DLD1 (cell line): Measurements from ENCODE around the gene VCL.
"Not testable (repeated sequence)": the region's sequence is repeated elsewhere in the genome, so short reads cannot be mapped to it uniquely, and the experiment has no call there.

Experiments used
- in situ Hi-C: cut with HindIII; loops from 2 replicates; pipeline ENCODE4 v1.10.0; 2017; ENCODE audit warnings: low sequenced_read_pairs

Gene VCL

DNA sequence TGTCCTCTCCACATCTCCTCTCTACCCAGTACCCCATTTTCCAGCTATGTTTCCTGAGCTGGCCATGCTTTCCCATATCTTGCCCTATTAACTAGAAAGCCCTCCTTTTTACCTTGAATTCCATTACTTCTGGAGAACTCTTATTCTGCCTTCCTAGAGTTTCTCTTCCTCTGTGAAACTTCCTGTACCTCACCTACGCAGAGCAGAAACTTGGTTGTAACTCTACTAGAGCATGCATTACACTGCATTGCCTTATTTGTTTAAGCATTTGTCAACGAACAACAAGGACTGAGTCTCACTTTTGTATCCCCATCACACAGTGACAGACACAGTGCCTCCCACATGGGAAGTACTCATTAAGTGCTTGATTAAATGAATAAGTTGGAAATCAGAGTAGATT lies 36.4 kb downstream of the VCL start:
- in situ Hi-C loops = no loop called here

DNA sequence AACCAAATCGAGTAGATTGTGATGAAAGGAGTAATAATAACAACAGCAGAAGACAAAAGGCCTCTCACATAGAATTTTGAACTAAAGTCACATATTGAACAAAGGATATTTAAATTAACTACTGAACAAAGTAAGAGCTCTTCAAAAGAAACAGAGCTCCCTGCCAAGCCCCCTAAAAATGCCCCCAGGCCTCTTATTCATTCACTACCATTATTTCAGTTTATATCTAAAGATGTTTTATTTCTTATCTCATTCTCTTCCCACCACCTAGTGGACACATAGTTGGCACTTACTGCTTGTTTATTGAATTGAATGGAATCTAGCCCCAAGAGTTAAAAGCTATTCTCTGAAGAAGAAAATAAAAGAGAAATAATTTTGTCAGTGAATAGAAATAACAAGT lies 37.4 kb downstream of the VCL start:
- in situ Hi-C loops = no loop called here

DNA sequence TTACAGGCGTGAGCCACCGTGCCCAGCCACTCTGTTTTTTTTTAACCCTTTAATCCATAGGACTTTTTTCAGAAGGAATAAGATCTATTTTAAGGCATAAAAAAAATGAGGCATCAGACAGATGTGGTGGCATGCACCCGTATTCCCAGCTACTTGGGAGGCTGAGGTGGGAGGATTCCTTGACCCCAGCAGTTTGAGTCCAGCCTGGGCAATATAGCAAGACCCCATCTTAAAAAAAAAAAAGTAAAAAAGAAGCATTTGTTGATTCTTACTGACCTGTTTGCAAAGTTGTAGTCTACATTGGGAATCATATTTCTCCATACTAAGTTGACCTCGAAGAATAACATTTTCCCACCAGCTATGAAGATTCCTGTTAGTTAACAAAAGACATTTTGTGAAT lies 38.6 kb downstream of the VCL start:
- in situ Hi-C loops = no loop called here

DNA sequence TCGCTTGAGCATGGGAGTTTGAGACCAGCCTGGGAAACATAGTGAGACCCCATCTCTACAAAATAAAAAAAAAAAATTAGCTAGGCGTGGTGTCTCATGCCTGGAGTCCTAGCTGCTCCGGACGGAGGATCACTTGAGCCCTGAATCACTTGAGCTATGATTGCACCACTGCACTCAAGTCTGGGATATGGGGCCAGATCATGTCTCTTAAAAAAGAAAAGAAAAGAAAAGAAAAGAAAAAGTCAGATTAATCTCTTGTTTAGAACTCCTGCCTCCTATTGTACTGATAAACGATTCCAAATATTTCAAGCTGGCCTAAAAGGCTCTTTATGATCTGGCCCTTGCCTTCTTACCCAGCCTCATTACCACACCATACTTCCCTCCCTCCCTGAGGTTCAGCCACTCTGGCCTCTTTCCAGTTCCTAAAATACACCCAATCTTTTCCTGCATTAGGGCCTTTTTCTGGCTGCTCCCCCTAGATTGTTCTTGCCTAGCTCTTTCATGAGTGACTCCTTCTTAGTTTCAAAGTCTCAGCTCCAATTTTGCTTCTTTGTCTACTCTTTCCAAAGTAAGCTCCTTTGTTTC lies 41.7 kb downstream of the VCL start:
- in situ Hi-C loops = no loop called here

DNA sequence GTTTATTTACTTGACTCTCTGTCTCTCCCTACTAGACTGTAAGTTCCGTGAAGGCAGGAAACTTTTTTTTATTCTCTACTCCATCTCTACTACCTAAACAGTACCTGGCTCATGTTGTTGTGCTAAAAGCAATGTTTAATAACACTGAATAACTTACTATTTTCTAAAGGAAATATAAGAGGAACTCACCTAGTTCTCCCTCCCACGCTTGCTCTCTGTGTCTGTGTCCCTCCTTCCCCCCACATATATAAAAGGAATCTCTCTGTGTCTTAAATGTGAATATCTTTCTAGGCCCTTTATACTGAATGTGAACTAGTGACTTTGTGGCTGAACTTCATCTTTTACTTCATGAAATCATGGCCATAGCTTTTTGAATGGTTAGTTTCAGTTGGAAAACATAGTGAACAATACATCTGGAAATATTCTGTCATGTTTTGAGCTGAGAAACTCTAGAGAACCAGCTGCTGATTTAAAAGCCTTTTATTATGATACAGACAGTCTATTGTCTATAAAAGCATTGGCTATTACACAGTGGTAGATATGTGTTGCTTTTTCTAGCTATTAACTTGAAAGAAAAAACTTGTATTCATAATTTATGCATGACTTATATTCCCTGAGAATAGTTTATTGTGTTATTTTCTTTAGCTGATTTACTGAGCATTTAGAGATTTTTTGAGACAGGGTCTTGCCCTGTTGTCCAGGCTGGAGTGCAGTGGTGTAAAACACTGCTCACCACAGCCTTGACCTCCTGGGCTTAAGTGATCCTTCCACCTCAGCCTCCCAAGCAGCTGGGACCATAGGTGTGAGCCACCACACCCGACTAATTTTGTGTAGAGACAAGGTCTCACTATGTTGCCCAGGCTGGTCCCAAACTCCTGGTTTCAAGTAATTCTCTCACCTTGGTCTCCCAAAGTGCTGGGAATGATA lies 42.5 kb downstream of the VCL start:
- in situ Hi-C loops = no loop called here

DNA sequence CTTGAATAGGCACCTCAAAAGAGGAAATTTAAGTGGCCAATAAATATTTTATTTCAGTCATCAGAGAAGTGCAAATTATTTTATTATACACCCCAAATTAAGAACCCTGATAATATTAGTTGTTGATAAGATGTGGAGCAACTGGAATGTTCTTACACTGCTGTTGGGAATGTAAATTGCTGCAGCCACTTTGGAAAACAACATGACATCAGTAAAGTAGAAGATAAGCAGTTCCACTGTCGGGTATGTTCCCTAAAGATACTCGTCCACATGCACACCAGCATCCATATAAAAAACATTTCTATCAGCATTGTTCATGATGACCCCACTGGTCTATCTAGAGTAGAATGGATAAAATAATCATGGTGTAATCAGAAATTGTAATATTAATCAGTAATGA lies 46.5 kb downstream of the VCL start:
- in situ Hi-C loops = no loop called here

DNA sequence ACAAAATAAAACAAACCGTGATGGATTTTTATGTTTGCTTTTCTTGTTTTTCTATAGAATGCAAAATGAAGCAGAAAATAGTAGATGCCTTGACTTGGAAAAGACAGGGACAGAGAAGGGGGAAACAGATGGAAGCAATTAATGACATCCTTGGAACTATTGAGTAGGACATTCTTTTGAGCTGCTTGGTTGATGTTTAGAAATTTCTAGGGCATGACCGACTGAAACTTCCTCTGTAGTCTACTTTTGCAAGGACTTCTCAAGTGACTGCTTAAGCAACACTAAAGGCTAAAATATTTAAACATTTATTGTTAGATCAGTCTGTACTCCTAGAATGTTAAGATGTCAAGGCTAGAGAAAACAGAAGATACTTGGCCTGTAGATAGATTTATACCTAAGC lies 49.4 kb downstream of the VCL start:
- in situ Hi-C loops = no loop called here

DNA sequence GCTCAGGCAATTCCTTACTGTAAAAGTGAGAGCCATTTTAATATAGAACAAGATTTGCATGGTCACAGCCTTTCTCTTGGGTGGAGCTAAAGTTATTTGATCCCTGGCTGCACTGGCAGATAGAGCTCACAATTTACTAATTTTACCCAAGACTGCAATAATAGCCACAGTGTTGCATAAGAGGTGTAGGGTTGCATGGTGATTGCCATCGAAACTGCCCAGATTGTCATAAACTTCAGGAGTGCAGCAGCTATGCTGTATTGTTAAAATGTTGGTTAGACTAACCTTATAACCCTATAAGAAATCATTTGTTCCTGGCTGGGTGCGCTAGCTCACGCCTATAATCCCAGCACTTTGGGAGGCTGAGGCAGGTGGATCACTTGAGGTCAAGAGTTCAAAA lies 50.0 kb downstream of the VCL start:
- in situ Hi-C loops = no loop called here

DNA sequence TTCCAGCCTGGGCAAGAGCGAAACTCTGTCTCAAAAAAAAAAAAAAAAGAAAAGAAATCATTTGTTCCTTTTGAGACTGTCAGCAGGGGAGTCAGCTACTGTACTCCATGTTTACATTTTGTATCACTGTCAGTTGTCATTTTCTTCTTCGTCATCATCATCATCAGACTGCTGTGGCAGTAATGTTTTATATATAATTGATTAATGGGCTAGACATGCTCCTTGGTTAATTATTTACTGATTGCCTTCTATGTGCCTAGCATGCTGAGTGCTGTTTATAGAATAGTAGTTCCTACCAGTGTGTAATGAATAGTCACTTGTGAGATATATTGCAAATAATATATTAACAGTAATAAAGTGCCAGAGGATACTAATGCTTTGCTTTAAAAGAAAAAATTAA lies 50.5 kb downstream of the VCL start:
- in situ Hi-C loops = no loop called here

DNA sequence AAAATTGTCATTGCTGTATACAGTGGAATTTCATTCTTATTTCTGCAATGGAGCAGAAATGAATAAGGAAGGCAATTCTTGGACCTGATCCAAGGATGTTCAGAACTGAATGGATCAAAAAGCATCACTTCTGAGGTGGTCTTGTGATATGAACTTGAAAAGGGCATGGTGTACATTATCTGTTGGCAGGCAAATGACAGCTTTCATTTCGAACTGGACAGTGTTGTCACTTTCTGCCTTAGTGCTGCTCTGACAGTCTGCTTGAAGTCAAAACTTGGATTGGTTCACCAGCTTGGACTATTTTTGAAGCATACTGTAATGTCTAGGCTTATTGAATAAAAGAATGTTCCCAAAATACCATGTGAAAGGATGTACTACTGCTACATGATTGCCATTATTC lies 52.0 kb downstream of the VCL start:
- in situ Hi-C loops = no loop called here

DNA sequence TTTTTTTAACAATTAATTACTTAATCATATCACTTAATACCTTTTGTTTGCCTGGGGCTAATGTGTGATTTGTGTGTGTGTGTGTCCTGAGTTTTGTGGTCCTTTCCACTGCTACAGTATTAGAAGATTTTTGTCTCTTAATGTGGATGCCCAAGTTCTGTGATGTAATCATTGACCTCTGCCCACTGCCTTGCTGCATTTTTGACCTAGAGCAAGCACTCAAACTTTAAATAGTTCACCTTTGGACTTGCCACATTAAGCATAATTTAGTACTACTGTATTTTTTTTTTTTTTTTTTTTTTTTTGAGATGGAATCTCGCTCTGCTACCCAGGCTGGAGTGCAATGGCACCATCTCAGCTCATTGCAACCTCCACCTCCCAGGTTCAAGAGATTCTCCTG lies 52.7 kb downstream of the VCL start:
- in situ Hi-C loops = no loop called here

DNA sequence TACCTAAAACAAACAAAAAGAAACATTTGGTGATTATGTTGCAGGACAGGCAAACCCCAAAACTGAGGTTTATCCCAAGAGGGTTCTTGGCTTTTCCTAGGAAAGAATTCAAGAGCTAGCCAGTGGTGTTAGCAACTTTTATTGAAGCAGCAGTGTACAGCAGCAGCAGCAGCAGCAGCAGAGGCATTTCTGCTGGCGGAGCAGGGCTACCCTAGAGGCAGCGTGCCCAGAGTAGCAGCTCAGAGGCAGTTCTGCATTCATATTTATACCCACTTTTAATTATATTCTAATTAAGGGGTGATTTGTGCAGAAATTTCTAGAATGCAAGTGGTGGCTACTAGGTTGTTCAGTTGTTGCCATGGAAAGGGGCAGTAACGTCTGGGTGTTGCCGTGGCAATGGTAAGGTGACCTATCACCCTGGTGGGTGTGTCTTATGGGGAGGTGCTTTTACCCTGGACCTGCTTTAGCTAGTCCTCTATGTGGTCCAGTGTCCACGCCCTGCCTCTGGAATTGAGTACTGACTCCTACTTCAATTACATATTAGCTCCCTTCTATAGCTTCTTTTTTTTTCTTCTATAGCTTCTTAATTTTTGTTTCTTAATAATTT lies 53.9 kb downstream of the VCL start:
- in situ Hi-C loops = no loop called here

DNA sequence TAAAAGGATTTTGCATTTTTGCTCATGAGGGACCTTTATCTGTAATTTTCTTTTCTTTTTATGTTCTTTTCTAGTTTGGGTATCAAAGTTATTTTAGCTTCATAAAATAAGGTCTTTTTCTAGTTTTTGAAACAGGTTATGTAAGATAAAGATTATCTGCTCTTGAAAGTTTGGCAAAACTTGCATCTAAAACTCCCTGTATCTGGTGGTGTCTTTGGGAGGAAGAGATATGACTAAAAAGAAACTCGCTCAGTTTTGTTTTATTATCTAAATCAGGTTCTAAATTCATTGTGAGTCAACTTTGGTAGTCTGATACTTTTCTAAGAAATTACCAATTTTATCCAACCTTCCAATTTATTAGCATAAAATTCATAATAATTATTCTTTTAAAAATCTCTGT lies 55.1 kb downstream of the VCL start:
- in situ Hi-C loops = no loop called here

DNA sequence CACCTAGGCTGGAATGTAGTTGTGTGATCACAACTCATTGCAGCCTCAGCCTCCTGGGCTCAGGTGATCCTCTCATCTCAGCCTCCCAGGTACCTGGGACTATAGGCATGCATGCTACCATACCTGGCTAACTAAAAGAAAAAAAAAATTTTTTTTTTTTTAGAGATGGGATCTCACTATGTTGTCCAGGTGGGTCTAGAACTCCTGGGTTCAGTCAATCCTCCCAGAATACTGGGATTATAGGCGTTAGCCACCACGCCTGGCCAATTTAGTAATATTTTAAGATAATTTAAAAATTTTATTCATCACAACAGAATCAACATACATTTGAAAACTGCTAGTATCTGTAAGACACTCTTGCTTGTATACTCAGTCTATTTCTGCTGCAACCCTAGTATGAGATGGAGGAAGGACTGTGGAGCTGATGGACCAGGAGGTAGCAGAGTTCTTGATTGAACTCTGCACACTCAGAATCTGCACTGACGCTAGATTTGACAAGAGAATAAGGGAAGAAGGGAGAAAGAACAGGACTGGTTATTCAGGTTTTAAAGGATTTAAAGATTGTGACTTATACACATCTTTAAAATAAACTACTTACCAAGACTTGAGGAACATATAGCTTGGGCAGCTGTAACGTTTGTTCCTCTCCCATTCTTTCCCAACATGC lies 57.6 kb downstream of the VCL start:
- in situ Hi-C loops = no loop called here

DNA sequence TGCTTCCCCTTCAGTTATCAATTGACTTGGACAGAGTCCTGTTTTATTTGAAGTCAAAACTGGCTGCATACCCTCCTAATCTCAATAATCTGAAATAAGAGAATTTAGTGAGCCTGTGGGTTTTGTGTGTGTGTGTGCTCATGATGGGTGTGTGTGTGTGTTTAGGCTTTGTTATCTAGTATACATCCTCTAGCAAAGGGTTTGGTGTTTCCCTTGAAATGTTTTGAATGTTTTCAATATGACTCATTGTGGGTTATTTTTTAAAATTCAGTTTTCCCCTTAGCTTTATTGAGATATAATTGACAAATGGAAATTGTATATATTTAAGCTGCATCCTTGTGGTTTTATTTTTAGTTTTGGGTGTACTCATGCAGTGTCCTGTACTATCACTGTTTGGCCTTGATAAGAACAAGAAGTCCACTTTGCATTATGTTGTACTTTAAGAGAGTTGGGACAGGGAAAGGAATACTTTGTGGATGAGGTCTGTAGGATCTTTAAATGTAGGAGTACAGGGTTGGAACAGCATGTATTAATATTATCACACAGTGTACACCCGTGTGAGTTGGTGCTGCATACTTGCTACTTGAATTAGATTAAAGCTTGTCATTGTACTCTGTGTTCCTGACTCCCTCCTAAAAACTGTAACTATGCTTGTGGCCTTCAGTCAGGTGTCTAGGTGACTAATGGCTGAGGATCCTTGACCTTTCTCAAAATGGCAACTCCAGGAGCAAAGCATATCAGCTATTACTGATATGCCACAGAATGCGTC lies 58.3 kb downstream of the VCL start:
- in situ Hi-C loops = no loop called here

DNA sequence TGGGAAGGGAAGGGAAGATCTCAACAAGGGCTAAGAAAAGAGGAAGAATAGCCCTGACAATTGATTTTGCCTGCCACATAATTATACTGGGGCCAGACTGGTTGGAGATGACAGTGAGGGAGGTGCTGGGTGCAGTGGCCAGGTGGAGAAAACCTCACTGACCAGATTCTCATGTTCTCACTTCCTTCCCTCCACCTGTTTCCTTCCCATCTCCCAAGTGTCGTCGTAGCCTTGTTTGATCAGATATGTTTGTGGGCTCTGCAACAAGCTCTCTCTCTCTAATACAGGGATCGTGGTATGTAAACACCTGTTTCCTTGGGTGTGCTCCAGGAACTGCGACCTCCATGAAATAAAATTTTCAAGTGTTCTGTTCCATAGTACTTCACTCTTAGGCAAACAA lies 60.2 kb downstream of the VCL start:
- in situ Hi-C loops = no loop called here

DNA sequence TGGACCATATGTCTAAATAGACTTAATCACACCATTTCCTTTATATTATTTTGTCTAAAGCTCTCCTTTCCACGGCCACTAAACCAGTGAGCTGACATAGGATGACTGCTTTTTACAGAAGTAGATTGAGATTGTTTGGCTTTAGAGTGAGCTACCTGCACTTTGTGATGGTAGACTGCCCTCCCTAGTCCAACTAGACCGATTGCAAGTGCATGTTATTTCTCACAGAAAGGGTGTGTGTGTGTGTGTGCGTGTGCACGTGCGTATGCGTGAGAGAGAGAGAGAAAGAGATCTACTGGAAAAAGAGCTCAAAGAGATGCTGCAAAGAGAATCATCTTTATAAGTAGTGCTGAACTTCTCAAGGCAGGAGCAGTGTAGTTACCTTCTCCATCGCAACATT lies 60.7 kb downstream of the VCL start:
- in situ Hi-C loops = no loop called here

DNA sequence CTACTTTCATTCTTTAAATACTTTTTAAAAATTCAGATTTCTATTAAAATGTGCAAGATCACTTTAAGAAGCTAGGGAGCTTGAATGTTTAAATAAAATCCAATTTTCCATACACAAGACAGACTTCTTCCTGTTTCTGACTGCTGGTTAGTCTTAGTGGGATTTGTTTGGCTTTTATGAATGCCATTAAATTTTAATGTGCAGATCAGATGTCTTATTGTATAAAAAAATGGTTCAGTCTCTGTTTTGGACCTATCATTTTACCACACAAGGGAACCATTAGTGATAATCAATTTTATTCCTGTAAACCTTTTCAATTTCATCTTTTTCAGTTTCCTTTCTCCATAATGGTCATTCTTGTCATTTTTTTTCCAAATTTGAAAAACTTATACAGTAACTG lies 63.2 kb downstream of the VCL start:
- in situ Hi-C loops = no loop called here

DNA sequence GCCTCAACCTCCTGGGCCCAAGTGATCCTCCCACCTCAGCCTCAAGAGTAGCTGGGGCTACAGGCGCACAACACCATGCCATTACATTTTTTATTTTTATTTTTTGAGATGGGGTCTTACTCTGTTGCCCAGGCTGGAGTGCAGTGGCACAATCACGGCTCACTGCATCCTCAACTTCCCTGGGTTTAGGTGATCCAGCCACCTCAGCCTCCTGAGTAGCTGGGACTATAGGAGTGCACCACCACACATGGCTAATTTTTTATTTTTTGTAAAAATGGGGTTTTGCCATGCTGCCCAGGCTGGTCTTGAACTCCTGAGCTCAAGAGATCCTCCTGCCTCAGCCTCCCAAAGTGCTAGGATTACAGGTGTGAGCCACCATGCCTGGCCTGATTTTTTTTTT lies 64.1 kb downstream of the VCL start:
- in situ Hi-C loops = not testable (repeated sequence)

DNA sequence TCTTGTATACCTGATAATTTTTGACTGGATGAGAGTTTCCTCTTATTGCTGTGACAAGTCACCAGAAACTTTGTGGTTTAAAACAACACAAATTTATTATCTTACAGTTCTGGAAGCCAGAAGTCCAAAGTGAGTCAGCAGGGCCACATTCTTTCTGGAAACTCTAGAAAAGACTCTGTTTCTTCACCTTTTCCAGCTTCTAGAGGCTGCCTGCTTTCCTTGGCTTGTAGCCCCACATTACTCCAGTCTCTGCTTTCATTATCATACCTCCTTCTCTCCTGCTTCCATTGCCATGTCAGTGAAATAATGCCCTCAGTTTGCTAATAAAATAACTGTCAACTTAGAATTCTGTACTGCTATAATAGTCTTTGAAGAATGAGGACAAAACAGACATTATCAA lies 65.3 kb downstream of the VCL start:
- in situ Hi-C loops = no loop called here
